Left ventricle myocardium inferior (tissue), 1 donor: ENCODE data around the gene AKR7A2. TPM values are rescaled to one million over a fixed set of nuclear protein-coding genes. Genes with fewer than 3 reads are reported as not detected.
"Not testable (repeated sequence)": the region's sequence is repeated elsewhere in the genome, so short reads cannot be mapped to it uniquely, and the experiment has no call there.

Source experiments
- DNase-seq: peaks from one replicate; pipeline ENCODE4 v3.0.0-alpha.2; 2020
- H3K27ac ChIP-seq: fragments of 200-600 bp; replicated peaks from 2 replicates; pipeline ENCODE4 v1.8.0; 2021
- H3K27me3 ChIP-seq: fragments of 200-600 bp; 2 replicates; pipeline ENCODE4 v1.8.0; 2021; ENCODE audit warnings: low read depth
- H3K36me3 ChIP-seq: fragments of 200-600 bp; 2 replicates; pipeline ENCODE4 v1.8.0; 2021
- H3K4me1 ChIP-seq: fragments of 200-600 bp; 2 replicates; pipeline ENCODE4 v1.8.0; 2021
- H3K4me3 ChIP-seq: fragments of 200-600 bp; 2 replicates; pipeline ENCODE4 v1.8.0; 2021; ENCODE audit warnings: mild to moderate bottlenecking, moderate library complexity
- H3K9me3 ChIP-seq: fragments of 200-600 bp; replicated peaks from 2 replicates; pipeline ENCODE4 v1.8.0; 2021
- intact Hi-C: fragments of 100-400 bp; cut with micrococcal nuclease; formaldehyde crosslinking; loops from one replicate; pipeline ENCODE4 v1.11.0; 2022
- total RNA-seq: library from RNA; stranded (reverse); fragmentation: NEBNext Ultra II Directional; extraction: Animal tissue kit (Norgen Biotek cat#: 25700); gene quantifications from one replicate; pipeline ENCODE4 v1.2.1, GENCODE V29; 2021
- TF ChIP-seq, protein P1 (sequence below): fragments of 200-600 bp; IDR thresholded peaks from 2 replicates; pipeline ENCODE4 v1.8.0; 2021; ENCODE audit warnings: antibody characterized with exemption, mild to moderate bottlenecking, borderline replicate concordance
- donor health status: DM: no; HTN: yes; CAD: no; lungs with severe emphysema.

The AKR7A2 gene
- total RNA-seq, 1 donor from 2014 or later: 43.7 TPM

GRCh38 chr1:19257178-19257914, 54.6 kb downstream of the AKR7A2 start:
- intact Hi-C loops: no loop called here

GRCh38 chr1:19256301-19256700, 55.6 kb downstream of the AKR7A2 start:
- H3K27me3 ChIP-seq, H3K4me3 ChIP-seq, DNase-seq, H3K27ac ChIP-seq, H3K9me3 ChIP-seq, intact Hi-C loops: not testable (repeated sequence)
- H3K36me3 ChIP-seq: peaks cover 48% of the 10 kb centered on the region
- peaks cover 33% of the 10 kb centered on the region for H3K4me1 ChIP-seq

More at GRCh38 chr1:19257178-19257914, 54.6 kb downstream of the AKR7A2 start:
- peaks cover 23% of the 10 kb centered on the region for H3K4me1 ChIP-seq
- H3K4me3 ChIP-seq: no peak overlapping the region
- no peak for DNase-seq
- H3K9me3 ChIP-seq: no peaks in the 10 kb centered on the region
- H3K27me3 ChIP-seq: no peaks in the 10 kb centered on the region
- H3K27ac ChIP-seq: no peak overlapping the region
- TF ChIP-seq, protein P1, sequence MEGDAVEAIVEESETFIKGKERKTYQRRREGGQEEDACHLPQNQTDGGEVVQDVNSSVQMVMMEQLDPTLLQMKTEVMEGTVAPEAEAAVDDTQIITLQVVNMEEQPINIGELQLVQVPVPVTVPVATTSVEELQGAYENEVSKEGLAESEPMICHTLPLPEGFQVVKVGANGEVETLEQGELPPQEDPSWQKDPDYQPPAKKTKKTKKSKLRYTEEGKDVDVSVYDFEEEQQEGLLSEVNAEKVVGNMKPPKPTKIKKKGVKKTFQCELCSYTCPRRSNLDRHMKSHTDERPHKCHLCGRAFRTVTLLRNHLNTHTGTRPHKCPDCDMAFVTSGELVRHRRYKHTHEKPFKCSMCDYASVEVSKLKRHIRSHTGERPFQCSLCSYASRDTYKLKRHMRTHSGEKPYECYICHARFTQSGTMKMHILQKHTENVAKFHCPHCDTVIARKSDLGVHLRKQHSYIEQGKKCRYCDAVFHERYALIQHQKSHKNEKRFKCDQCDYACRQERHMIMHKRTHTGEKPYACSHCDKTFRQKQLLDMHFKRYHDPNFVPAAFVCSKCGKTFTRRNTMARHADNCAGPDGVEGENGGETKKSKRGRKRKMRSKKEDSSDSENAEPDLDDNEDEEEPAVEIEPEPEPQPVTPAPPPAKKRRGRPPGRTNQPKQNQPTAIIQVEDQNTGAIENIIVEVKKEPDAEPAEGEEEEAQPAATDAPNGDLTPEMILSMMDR: no peak
- peaks cover 48% of the 10 kb centered on the region for H3K36me3 ChIP-seq

DNA sequence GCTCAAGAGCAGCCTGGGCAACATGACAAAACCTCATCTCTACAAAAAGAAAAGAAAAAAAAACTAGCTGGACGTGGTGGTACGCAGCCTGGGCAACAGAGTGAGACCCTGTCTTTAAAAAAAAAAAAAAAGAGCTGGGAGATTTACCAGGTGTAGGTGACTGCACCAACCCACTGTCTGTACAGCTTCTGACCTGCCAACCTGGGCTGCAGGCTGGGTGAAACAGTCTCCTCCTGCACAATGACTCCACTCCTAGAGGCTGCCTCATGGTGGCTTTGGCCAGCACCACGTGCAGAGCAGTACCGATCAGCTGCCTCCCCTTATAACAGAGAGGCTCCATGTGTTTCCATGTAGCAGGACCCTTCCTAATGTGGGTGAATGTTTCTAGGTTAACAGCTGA, 56.7 kb downstream of the AKR7A2 start:
- peaks cover 42% of the 10 kb centered on the region for H3K4me1 ChIP-seq
- no peak overlapping the region for H3K4me3 ChIP-seq
- DNase-seq: no peak
- H3K27ac ChIP-seq: no peak overlapping the region
- peaks cover 48% of the 10 kb centered on the region for H3K36me3 ChIP-seq
- no peaks in the 10 kb centered on the region for H3K9me3 ChIP-seq
- H3K27me3 ChIP-seq: no peaks in the 10 kb centered on the region
- TF ChIP-seq, protein P1: no peak
- intact Hi-C loops: no loop called here

GRCh38 chr1:19254416-19254815, 57.5 kb downstream of the AKR7A2 start:
- Histone ChIP-seq H3K4me1 (peaks cover 51% of the 10 kb centered on the region), H3K4me3 (no peak overlapping the region), H3K27ac (no peak overlapping the region), H3K36me3 (peaks cover 40% of the 10 kb centered on the region), H3K27me3 (no peaks in the 10 kb centered on the region), H3K9me3 (no peaks in the 10 kb centered on the region)
- no peak for DNase-seq
- intact Hi-C loops: no loop called here
- TF ChIP-seq, protein P1: no peak

Other genes starting within 250 kb of the AKR7A2 start
- 54.3 TPM for gene UBR4, start 101.9 kb downstream of the AKR7A2 start, total RNA-seq
- gene EMC1, start 60.6 kb downstream of the AKR7A2 start, total RNA-seq: 27.6 TPM
- gene MRTO4, start 60.3 kb downstream of the AKR7A2 start, total RNA-seq: 10.0 TPM
- gene AKR7A3, start 23.4 kb downstream of the AKR7A2 start, total RNA-seq: 0.14 TPM
- 5.8 TPM for gene SLC66A1, start 182 bp upstream of the AKR7A2 start, total RNA-seq
- 217 TPM for gene CAPZB, start 173.4 kb upstream of the AKR7A2 start, total RNA-seq